Endometrial microvascular endothelial cells (primary cell): Measurements from ENCODE around the gene CPB2. TPM values are rescaled to one million over a fixed set of nuclear protein-coding genes. Genes with fewer than 3 reads are reported as not detected.

ENCODE experiments used
- in situ Hi-C: cut with HindIII; loops from 2 replicates; pipeline ENCODE4 v1.10.0; 2017; ENCODE audit warnings: low sequenced_read_pairs, low pct_unique_long_range_greater_than_20kb; ENCODE audit errors: inconsistent ontology term
- total RNA-seq: library from RNA; depleted of rRNA; stranded (reverse); fragments of >200 nt; gene quantifications from one replicate; pipeline ENCODE4 v1.2.3, GENCODE V29; 2015; ENCODE audit errors: inconsistent ontology term

CPB2 gene
- total RNA-seq, 1 donor from 2014 or later = not detected

- in situ Hi-C loops = no loop called here
Observed at GRCh38 chr13:46016216-46016615, 88.6 kb downstream of the CPB2 start.

- in situ Hi-C loops = no loop called here
Observed at GRCh38 chr13:46015366-46015765, 89.5 kb downstream of the CPB2 start.

- in situ Hi-C loops = no loop called here
Observed at GRCh38 chr13:46012404-46012803, 92.4 kb downstream of the CPB2 start.

GRCh38 chr13:46010148-46010547 is 94.7 kb downstream of the CPB2 start:
- in situ Hi-C loops = no loop called here

- in situ Hi-C loops = no loop called here
Observed at GRCh38 chr13:46008631-46009030, 96.2 kb downstream of the CPB2 start.

GRCh38 chr13:46006688-46007452 is 98.0 kb downstream of the CPB2 start:
- in situ Hi-C loops = no loop called here

GRCh38 chr13:46004491-46004890 is 100.3 kb downstream of the CPB2 start:
- in situ Hi-C loops = no loop called here

Other genes starting within 250 kb of the CPB2 start
- gene ZC3H13, start 52.3 kb downstream of the CPB2 start, total RNA-seq = 8.5 TPM
- 4.6 TPM for gene LCP1, start 77.1 kb upstream of the CPB2 start, total RNA-seq
- not detected for gene LRRC63, start 106.9 kb upstream of the CPB2 start, total RNA-seq